HG03280 (cell line): ENCODE results near the gene KCNQ4.

Source experiments
- ATAC-seq: cut with Tn5 transposase; IDR thresholded peaks from one replicate; pipeline ENCODE4 v1.9.1; 2021; ENCODE audit warnings: mild to moderate bottlenecking, moderate library complexity; ENCODE audit not compliant: unreplicated experiment

KCNQ4 gene

GRCh38 chr1:40794974-40795715 lies 11.6 kb downstream of the KCNQ4 start:
- ATAC-seq, result no peak

GRCh38 chr1:40795811-40796586 lies 12.4 kb downstream of the KCNQ4 start:
- no peak for ATAC-seq

- ATAC-seq, result no peak
Measured at GRCh38 chr1:40796939-40797667, 13.5 kb downstream of the KCNQ4 start.

GRCh38 chr1:40797668-40798010 lies 14.1 kb downstream of the KCNQ4 start:
- no peak for ATAC-seq

GRCh38 chr1:40798366-40799281 lies 15.0 kb downstream of the KCNQ4 start:
- ATAC-seq, result no peak

GRCh38 chr1:40799351-40799867 lies 15.8 kb downstream of the KCNQ4 start:
- no peak for ATAC-seq

GRCh38 chr1:40801742-40802077 lies 18.1 kb downstream of the KCNQ4 start:
- no peak for ATAC-seq

GRCh38 chr1:40802078-40802741 lies 18.6 kb downstream of the KCNQ4 start:
- ATAC-seq, result peak; percentile 79

GRCh38 chr1:40802742-40803113 lies 19.1 kb downstream of the KCNQ4 start:
- no peak for ATAC-seq

GRCh38 chr1:40803447-40803846 lies 19.9 kb downstream of the KCNQ4 start:
- ATAC-seq, result no peak

- no peak for ATAC-seq
Measured at GRCh38 chr1:40803902-40804301, 20.3 kb downstream of the KCNQ4 start.

GRCh38 chr1:40806240-40806639 lies 22.7 kb downstream of the KCNQ4 start:
- no peak for ATAC-seq

GRCh38 chr1:40806731-40807695 lies 23.4 kb downstream of the KCNQ4 start:
- ATAC-seq, result no peak

- no peak for ATAC-seq
Measured at GRCh38 chr1:40808002-40808401, 24.4 kb downstream of the KCNQ4 start.

- no peak for ATAC-seq
Measured at GRCh38 chr1:40808444-40808843, 24.9 kb downstream of the KCNQ4 start.

GRCh38 chr1:40808909-40809308 lies 25.3 kb downstream of the KCNQ4 start:
- no peak for ATAC-seq

- ATAC-seq, result no peak
Measured at GRCh38 chr1:40810927-40811326, 27.3 kb downstream of the KCNQ4 start.

- ATAC-seq, result no peak
Measured at GRCh38 chr1:40815420-40815819, 31.8 kb downstream of the KCNQ4 start.

GRCh38 chr1:40817791-40818263 lies 34.2 kb downstream of the KCNQ4 start:
- ATAC-seq, result no peak
